HS-5 (cell line): Measurements from ENCODE around the gene SPDYE4.
"Not testable (repeated sequence)": the region's sequence is repeated elsewhere in the genome, so short reads cannot be mapped to it uniquely, and the experiment has no call there.

Experiments used
- DNase-seq: peaks from one replicate; pipeline ENCODE4 v3.0.0-alpha.2; 2012; ENCODE audit warnings: low read depth

SPDYE4 gene

DNA sequence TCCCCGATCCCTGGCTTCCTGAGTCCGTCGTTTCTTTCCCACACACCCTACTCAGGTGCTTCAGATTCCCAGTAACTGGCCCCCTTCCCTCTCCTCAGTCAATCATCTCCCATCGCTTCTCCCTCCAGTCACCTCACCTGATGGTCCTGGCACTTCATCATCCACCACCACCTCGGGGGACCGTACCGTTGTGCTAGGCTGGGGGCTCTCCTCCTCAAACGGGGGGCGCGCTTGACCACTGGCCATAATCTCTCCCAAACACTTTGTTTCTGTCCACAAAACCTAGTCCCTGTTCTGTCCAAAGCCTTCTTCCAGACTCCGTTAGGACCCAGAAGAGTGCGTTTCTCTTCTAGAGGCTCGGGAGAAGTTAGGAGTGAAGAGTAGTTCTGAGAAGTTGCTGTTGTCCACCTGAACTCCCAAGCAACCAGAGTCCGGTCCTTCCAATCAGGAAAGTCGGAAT, at the start of gene SPDYE4:
TSS of gene SPDYE4 (minus strand) at position 410 of the 460 bp plus-strand sequence. CDS start at position 246, 164 bp downstream.
- no peak for DNase-seq

- no peak for DNase-seq
These were observed 48.7 kb upstream of the SPDYE4 start for GRCh38 chr17:8806926-8807550.

- no peak for DNase-seq
These were observed 48.0 kb upstream of the SPDYE4 start for GRCh38 chr17:8806253-8806925.

- not testable (repeated sequence) for DNase-seq
These were observed 47.0 kb upstream of the SPDYE4 start for GRCh38 chr17:8805396-8805795.

GRCh38 chr17:8803531-8804420, 45.4 kb upstream of the SPDYE4 start:
- no peak for DNase-seq

GRCh38 chr17:8801135-8801840, 42.9 kb upstream of the SPDYE4 start:
- no peak for DNase-seq

DNA sequence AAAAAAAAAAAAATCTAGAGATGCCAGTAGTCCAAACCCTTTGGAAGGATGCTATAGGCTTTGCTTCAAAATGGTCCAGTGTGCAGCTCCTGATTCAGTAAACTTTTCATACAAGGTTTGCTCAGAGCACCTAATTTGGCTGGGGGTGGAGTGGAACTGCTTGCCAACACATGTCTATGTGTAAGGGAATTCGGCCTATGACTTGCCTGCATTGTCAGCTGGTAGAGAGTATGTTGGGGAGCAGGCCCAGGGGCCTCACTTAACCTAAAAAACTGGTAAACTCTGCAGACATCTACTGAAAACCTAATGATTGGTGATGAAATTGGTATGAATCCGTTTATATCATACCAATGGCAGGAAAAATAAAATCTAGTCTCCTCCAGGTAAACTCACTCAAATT, 42.3 kb upstream of the SPDYE4 start:
- DNase-seq: no peak

- no peak for DNase-seq
These were observed 41.3 kb upstream of the SPDYE4 start for GRCh38 chr17:8799570-8800212.

DNA sequence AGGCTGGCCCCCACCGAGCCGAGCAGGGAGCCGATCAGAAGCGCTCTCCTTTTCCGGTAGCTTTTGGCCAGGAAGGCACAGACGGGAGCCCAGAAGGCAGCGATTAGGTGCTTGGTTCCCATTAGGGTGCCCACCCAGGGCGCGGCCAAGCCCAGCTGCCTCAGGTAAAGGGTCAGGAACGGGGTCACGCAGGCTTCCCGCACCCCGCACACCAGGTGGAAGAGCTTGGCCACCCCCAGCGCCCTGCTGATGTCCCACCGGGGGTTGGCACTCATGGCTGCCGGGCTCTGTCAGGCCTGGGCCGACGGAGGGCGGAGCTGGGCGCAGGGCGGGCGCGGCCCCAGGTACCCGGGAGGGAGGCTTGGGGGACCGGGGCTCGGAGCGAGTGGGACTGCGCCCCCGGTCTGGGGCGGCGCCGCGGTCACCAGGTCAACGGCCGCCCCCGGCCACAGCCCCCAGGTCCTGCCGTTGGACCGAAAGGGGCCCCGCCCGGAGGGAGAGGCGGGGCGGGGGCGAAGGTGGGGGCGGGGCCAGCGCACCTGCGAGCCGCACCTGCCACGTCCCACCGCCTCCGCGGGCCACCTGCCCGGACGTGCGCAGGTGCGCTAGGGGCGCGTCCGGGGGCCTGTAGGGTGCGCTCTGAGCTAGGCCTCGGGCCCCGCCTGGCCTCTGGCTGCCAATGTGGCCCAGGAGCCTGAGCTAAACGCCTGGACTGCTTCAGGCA, 40.7 kb upstream of the SPDYE4 start, which contains the start of gene MFSD6L:
TSS of gene MFSD6L (minus strand) at position 520 of the 724 bp plus-strand sequence. CDS start at position 275, 245 bp downstream.
- DNase-seq: no peak

GRCh38 chr17:8798176-8798845, 40.0 kb upstream of the SPDYE4 start:
- DNase-seq: no peak

DNA sequence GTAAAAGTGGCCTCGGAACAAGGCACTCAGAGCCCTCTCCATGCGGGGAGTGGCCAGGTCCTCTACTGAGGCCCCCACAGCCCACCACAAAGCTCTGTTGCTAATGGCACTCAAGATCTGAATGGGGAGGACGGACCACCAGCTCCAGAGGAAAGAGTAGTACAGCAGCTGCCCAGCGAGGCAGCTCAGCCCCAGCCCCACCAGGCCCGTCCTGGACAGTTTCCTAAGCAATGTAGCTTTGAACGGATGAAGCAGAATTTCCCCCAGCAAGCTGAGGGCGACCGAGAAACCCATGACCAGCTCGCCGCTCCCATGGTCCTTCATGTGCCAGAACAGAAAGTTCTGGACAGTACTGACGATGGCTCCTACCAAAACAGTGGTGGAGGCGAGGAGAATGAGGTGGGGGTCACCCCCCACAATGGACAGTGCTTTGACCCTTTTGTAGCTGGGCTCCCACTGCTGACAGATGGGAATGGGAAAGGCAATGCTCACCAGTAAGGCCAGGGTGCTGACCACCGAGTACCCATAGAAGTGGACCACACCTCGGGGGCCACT, 39.4 kb upstream of the SPDYE4 start:
- no peak for DNase-seq

DNA sequence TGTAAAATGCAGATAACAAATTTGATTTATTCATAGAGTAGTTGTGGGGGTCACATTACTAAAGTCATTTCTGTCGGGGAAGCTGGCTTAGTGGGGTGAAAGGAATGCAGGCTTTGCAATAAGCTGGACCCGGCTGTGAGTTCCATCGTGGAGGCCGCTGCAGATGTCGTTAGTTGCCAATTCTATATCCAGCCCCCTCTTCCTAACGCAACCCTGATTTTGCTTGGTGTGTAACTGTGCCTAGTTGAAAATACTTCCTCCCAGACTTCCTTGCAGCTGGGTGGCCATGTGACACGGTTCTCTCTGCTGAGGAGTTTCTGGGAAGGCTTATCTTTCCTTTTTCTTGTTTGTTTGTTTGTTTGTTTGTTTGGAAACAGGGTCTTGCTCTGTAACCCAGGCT, 36.3 kb upstream of the SPDYE4 start:
- DNase-seq: no peak

- no peak for DNase-seq
These were observed 35.3 kb upstream of the SPDYE4 start for GRCh38 chr17:8793649-8794048.

- no peak for DNase-seq
These were observed 34.3 kb upstream of the SPDYE4 start for GRCh38 chr17:8792646-8793045.

GRCh38 chr17:8791910-8792270, 33.5 kb upstream of the SPDYE4 start:
- peak; percentile 64 for DNase-seq

DNA sequence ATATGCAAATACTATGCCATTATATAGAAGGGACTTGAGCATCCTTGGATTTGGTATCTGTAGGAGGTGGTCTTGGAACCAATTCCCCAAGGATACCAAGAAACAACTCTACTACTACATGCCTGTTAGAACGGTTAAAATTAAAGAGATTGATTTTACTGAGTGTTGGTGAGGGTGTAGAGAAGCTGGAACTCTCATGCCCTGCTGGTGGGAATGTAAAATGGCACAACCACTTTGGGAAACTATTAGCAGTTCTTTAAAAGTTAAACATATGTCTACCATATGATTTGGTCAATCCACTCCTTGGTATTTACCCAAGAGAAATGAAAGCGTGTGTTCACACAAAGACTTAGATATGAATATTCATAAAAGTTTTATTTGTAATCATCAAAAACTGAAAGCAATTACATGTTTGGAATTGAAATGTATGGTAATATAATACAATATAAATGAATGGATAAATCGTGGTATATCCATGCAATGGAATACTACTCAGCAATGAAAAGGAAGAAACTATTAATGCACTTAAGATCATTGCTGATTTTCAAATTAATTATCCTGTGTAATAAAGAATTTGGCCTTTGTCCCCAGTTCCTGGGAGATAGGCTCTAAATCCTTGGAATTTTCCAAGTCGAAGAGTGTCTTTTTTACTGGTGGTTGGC, 33.0 kb upstream of the SPDYE4 start:
- DNase-seq: no peak

DNA sequence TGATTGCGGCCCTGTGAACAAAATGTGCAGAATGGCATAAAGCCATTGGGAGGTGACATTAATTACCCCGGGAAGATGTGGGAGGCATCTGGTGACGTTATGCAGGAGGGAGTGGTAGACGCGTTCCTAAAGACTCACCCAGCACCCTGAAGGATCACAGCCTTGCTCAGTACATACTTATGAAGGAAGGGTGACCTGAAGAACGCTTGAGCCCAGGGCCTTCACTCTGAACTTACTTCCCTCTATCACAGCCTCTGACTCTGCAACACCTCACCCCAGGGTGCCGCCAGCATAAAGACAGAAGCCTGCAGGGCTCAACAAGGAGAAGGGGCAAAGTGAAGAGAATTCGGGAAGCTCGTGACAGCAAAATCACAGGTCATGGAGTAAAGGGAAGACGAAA, 31.4 kb upstream of the SPDYE4 start:
- no peak for DNase-seq

DNA sequence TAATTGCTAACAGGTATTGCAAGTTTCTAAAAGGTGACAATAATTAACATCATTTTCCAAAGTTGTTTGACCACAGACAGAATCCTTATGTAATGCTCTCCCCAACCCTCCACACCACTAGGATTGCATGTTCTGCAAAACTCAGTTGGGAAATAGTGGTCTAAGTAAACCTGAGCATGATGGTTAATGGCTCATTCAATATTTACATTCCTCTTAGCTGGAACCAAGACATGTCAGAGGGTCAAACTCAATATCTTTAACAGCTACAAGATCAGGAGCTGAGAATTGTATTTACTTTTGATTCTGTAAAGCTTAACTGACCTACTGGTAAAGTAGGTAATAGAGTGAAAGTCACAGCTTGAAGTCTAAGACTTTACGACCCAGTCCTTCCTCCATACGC, 30.7 kb upstream of the SPDYE4 start:
- DNase-seq: no peak
